HepG2 (cell line): ENCODE results near the gene TMEM130. TPM values are rescaled to one million over a fixed set of nuclear protein-coding genes. Genes with fewer than 3 reads are reported as not detected.

ENCODE experiments used
- GATAD1 ChIP-seq: IDR thresholded peaks from 2 replicates; pipeline ENCODE4 v1.6.1; 2016; ENCODE audit warnings: missing genetic modification reagents, missing compliant biosample characterization
- MTA3 ChIP-seq: sonication (generic); formaldehyde crosslinking; IDR thresholded peaks from 2 replicates; pipeline ENCODE4 v1.4.0; 2020; ENCODE audit warnings: missing genetic modification reagents
- NFIC ChIP-seq: IDR thresholded peaks from 2 replicates; pipeline ENCODE4 v1.6.1; 2012; ENCODE audit warnings: mild to moderate bottlenecking, low read length, inconsistent platforms
- PAX8 ChIP-seq: sonication (generic); formaldehyde crosslinking; IDR thresholded peaks from 2 replicates; pipeline ENCODE4 v1.8.0; 2022; ENCODE audit warnings: mild to moderate bottlenecking, missing genetic modification reagents, borderline replicate concordance
- REST ChIP-seq, 2 experiments: IDR thresholded peaks; 2 replicates each; pipeline ENCODE4 v1.6.1; 2011 to 2012; ENCODE audit warnings: low read length in 2 of 2, borderline replicate concordance in 1 of 2, low read depth in 1 of 2, mild to moderate bottlenecking in 1 of 2, moderate library complexity in 1 of 2
- SRY ChIP-seq: sonication (generic); formaldehyde crosslinking; IDR thresholded peaks from 2 replicates; pipeline ENCODE4 v1.8.0; 2022; ENCODE audit warnings: mild to moderate bottlenecking, missing genetic modification reagents
- ZNF703 ChIP-seq: sonication (generic); formaldehyde crosslinking; IDR thresholded peaks from 2 replicates; pipeline ENCODE4 v1.5.1; 2020; ENCODE audit warnings: missing genetic modification reagents, mild to moderate bottlenecking, moderate library complexity, borderline replicate concordance
- ZNF782 ChIP-seq: sonication (generic); formaldehyde crosslinking; IDR thresholded peaks from 2 replicates; pipeline ENCODE4 v1.4.0; 2020; ENCODE audit warnings: missing genetic modification reagents, mild to moderate bottlenecking, borderline replicate concordance
- ZSCAN5A ChIP-seq: sonication (generic); formaldehyde crosslinking; IDR thresholded peaks from 2 replicates; pipeline ENCODE4 v1.8.0; 2022; ENCODE audit warnings: mild to moderate bottlenecking, missing genetic modification reagents, borderline replicate concordance
- polyA plus RNA-seq, 8 experiments: library from polyadenylated mRNA; depleted of rRNA in 3 of 8; stranded (reverse) in 7 of 8; unstranded in 1 of 8; fragments of >200 nt; fragmentation: Illumina TruSeq in 4 of 8; extraction: Trizol in 4 of 8; gene quantifications; 2 replicates each; pipeline versions ENCODE4 v1.2.1 to v1.2.3, GENCODE V29; 2011 to 2016; ENCODE audit warnings: low read depth in 4 of 8, missing spikeins in 1 of 8, mixed read lengths in 1 of 8; ENCODE audit not compliant: insufficient read depth in 1 of 8
- total RNA-seq, 5 experiments: library from RNA; depleted of rRNA; stranded (reverse); fragments of >200 nt; fragmentation: Illumina TruSeq; extraction: Trizol; gene quantifications; 2 replicates each; pipeline ENCODE4 v1.2.3, GENCODE V29; 2016; ENCODE audit warnings: low read depth in 1 of 5
- TF ChIP-seq, protein P1 (sequence below): sonication (generic); formaldehyde crosslinking; IDR thresholded peaks from 2 replicates; pipeline ENCODE4 v1.5.0; 2020; ENCODE audit warnings: mild to moderate bottlenecking, missing genetic modification reagents

Gene TMEM130
- total and polyA plus RNA-seq, 2 of the 13 experiments (the other 11 are each of a cell fraction or from before 2014, with no cell fraction given): not detected

DNA sequence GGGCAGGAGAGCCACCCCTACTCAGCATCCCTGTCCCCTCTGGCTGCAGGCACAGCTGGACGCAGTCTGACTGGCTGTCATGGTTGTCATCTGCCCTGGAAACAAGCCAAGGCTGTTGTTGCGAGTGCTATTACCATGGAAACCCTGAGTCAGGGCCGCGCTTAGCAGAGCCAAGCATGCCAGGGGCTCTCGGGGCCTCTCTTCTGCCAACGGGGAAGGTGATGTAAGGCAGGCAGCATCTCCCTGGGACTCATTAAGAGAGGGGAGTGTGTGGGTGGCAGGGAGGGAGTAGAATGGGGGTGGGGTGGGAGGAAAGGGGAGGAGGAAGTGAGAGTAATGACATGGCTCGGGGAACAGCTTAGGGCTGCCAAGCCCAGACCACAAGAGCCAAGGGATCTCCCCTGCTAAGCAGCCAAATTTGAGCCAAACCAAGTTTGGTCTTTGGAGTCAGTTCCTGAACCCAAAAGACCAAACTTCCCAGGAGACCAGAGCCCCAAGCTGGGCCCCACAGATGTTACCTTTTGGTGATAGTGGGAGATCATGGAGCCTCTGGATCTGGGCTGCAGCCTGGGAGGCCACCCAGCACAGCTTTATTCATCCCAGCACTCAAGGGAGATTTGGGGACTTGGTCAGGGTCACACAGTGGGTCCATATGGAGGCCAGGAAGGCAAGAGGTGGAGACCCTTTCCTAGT, 67.6 kb downstream of the TMEM130 start (continued):
- no peak for TF ChIP-seq ZSCAN5A
- TF ChIP-seq REST (IDR thresholded peaks at IDR 0.05; ENCODE audit: borderline replicate concordance in 1 of 2, low read depth in 1 of 2, low read length in 2 of 2): no peak
- TF ChIP-seq SRY (CRISPR knock-in tag): no peak
- no peak for TF ChIP-seq ZNF703 (CRISPR knock-in tag)
- no peak for TF ChIP-seq PAX8 (CRISPR knock-in tag)
- TF ChIP-seq, protein P1, sequence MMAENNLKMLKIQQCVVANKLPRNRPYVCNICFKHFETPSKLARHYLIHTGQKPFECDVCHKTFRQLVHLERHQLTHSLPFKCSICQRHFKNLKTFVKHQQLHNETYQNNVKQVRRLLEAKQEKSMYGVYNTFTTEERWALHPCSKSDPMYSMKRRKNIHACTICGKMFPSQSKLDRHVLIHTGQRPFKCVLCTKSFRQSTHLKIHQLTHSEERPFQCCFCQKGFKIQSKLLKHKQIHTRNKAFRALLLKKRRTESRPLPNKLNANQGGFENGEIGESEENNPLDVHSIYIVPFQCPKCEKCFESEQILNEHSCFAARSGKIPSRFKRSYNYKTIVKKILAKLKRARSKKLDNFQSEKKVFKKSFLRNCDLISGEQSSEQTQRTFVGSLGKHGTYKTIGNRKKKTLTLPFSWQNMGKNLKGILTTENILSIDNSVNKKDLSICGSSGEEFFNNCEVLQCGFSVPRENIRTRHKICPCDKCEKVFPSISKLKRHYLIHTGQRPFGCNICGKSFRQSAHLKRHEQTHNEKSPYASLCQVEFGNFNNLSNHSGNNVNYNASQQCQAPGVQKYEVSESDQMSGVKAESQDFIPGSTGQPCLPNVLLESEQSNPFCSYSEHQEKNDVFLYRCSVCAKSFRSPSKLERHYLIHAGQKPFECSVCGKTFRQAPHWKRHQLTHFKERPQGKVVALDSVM (CRISPR knock-in tag): no peak
- TF ChIP-seq ZNF782 (CRISPR knock-in tag): no peak
- no peak for TF ChIP-seq NFIC
- no peak for TF ChIP-seq GATAD1 (CRISPR knock-in tag)
- TF ChIP-seq MTA3 (CRISPR knock-in tag): no peak
- TF ChIP-seq, all 625 proteins: peak for 0
